SKM-1 treated with dmso at 0.1 percent for 144 hours (cell line): ENCODE results near the gene WDR91.

Source experiments
- DNase-seq: peaks from one replicate; lab custom pipeline; 2025; ENCODE audit not compliant: unreplicated experiment; lab: John Stamatoyannopoulos, UW

WDR91 gene

DNA sequence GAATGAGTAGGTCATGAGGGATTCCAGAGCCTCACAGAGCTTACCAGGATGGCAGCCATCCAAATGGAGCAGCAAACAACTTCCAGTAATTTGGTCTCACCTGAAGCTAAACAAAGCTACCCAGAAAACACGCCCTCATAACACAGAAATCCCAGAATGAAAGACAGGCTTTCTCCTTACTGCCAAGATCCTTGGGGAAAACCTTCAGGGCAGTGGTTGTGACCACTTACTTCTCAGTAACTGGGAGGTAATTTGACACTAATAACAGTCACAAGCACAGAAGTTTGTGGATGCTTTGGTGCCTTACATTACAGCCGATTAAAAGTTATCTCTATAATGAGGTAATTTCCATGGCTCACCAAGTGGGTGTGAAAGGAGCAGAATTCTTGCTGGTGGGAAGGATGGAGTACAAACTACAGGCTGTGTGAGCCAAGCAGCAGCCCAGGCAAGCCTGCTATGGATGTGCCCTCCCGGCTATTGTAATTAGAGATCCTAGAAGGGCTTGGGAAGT is 10.4 kb downstream of the WDR91 start:
- no peak for DNase-seq

DNA sequence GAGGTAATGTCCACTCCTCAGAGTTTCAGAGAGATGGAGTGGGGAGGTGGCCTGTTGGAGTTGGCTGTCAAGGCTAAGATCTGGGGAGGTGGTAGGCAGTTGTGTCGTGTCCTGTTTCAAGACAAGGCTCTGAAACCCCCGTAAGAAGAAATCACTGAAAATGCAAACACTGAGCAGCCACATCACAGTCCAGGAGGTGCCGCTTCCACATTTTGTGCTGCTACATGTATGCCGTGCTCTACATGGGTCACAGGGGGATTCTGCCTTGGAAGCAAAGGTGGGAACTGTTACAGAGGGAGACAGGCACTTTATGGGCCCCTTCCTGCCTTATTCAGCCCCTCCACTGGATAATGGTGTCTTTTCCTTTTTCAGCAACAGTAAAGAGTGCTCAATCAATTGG is 11.9 kb downstream of the WDR91 start:
- DNase-seq = no peak

DNA sequence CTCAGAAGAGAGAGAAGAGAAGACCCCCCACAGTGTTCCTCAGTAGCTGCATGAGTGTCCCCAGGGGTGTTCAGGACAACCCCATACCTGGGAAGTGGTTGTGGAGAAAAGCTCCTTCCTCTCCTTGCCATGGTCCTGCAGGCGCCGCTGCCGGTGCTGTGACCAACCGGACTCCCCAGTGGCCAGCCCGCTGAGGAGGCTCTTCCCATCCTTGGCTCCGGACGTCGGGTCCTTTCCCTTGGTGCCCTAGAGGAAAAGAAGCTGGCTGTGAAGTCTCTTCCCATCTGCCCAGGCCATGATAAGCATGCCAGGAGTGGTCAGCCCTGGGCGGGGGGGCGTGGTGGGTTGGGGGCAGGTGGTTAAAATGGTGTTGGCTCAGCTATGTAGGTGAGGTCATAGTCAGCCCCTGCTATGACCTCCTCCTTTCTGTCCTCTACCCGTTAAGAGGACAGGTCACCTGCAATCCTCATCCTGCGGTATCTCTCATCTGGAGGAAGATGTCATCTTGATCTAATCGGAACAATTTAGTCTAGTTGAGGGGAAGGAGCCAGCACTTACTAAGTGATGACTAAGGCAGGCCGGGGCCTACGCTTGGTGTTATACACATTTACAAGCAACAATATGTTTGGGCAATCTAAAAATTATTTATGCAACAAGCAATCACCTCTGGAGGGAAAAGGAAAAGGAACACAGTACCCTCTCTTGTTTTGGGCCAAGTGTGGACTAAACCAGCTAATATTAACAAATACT is 13.2 kb downstream of the WDR91 start:
- no peak for DNase-seq

DNA sequence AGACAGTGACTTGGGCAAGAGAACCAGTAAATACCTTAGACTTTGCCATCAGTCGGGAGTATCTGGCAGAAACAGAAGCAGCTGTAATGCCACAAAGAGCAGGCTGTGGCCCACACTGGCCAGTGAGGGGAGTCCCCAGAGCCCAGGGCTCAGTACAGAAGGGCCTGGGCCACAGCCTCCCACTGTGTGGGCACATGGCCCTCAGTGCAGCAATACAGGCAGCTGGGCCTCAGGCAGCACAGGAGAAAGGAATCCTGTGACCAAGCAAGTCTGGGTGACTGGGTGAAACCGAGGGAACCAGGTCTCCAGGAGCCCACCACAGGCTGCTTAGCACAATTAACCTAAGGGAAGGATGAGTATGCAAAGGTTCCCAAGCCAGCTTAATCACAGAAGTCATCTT is 14.0 kb downstream of the WDR91 start:
- DNase-seq = no peak

DNA sequence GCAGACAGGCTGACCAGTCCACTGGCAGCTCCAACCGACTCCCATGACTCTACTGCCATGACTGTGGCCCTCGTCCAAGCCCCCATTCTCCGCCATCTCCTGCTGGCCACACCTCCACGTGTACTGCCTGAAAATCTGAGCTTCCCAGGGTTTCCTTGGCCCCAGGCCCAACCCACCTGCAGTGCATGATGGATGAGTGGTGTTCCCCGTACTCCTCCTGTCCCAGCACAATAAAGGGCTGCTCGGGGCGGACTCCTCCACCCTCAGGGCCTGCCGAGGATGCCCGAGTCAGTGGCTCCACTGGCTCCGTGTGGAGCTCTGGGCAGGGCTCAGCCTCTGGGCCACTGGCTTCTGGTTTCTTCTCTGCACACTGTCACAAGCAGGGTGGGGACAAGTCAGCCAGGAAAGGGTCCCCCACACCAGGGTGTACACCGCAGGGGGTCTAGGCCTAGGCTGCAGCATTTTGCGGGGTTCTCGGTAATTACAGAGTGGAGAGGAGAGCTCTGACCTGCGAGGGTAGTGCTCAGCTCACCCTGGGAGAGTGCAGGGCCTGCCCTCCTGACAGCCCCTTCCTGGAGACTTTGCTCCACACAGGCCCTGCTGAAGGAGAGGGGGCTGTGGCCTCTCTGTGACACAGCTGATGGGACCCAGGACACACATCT is 15.2 kb downstream of the WDR91 start:
- DNase-seq = no peak

DNA sequence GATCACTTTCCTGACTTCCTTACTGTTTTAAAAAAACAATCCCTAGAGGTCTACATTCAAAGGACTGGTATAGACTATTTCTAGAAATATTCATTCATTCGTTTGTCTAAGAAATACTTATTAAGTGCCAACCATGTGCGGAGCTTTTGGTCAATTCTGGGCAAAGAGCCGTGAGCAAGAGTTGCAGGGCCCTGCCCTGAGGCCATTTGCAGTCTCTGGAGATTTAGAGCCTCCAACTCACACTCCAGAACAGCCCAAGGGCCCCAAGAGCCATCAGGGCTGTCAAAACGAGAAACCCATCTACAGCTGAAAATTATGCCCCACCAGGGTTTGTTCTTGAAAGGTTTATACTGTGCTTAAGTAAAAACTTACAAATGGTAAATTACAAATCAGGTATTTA is 16.2 kb downstream of the WDR91 start:
- no peak for DNase-seq

DNA sequence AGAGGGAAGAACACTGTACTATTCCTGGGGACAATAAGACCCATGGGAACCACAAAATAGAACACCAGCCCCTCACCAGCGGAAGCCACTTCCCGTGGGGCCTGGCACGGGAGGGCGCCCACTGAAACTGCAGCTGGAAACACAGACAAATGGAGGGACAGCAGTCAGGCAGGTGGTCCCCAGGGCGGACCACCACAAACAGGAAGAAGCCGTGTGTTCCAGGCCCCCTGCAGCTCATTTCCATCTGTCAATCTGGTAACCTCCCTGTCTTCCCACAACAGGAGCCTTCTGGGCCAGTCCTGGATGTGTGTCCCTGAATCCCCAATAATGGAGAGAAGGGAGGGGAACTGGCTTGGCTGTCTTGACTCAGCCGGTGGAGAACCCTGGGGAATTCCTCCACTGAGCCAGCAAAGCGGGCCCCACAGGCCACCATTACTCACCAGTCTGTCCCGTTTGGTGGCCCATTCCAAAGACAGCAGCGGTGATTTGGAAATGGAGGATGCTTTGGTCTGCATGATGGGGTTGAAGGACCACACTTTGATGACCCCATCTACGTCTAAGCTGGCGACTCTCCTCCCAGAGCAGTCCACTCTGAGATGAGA is 16.7 kb downstream of the WDR91 start:
- no peak for DNase-seq

DNA sequence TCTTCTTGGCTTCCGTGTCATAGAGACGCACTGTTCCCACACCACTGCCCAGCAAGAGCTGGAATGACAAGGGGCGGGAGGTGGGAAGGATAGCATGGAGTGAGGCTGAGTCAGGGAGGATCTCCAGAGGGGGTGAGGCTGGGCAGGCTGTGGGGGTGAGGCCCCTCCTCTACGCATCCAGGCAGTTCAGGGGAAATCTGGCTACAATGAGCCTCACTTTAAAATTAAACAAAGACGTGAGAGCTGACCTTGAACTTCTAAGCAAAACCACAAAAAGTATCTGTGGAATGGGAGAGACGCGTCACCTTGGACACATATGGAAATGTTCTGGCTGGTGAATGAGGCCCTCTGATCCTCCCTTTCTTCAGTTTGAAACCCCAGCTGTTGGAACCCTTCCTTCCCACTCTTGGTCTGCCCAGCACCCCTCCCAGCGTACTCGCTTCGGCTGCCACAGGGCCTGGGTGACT is 17.7 kb downstream of the WDR91 start:
- no peak for DNase-seq

DNA sequence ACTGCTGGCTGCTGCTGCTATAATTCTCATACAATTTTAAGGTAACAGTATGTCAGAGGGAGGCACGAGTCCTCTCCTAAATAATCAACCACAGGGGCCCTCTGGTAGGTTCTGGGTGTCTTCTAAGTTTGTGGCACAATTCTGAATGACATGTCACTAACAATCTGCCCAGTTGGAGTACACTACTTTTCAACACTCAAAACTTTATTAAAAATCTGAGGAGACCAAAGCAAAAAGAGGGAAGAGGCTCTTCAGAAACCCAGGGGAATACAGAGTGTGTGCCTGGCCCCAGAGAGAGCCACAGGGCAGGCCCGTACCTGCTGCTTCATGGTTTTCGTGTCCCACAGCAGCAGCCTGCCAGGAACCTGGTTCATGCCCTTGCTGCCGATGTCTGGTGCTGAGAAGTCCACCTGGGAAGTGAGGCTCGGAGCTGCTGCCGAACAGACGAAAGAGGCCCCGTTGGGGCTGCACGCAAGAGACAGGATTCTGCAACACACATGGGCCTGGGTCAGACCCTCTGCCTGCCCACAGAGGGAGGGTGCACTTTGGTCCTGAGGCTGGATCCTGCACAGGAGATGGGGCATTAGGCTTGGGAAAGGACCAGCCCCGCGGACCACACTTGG is 18.3 kb downstream of the WDR91 start:
- no peak for DNase-seq

DNA sequence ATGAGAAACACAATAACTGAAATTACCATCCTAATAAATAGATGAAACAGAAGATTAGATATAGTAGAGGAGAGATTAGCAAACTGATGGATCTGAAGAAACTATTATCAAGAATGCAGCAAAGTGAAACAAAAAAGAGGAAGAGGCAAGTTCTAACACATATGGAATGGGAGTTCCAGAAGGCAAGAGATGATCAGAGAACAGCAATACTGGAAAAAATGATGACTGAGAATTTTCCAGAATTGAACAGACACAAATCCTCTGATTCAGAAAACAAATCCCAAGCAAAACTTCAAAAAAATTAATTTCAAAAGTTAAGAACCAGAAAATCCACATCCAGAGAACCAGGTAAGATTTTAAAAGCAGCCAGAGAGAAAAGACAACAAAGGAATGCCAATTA is 20.6 kb downstream of the WDR91 start:
- no peak for DNase-seq

DNA sequence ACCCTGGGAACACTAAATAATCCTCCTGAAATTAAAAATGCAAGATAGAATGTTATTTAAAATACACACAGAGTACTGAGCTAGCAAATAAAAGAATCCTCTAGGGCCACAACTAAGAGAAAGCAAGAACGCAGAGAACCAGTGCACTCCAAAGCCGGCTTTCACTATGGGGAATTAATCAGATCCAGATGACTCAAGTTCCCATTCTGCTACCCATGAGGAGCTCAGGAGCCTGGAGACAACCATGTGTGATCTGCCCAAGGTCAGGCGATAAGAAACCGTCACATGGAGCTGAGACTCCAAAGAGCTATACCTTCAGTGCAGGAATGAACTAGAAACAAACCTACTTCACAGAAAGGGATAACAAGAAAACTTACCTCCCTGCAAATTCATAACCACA is 21.4 kb downstream of the WDR91 start:
- no peak for DNase-seq

DNA sequence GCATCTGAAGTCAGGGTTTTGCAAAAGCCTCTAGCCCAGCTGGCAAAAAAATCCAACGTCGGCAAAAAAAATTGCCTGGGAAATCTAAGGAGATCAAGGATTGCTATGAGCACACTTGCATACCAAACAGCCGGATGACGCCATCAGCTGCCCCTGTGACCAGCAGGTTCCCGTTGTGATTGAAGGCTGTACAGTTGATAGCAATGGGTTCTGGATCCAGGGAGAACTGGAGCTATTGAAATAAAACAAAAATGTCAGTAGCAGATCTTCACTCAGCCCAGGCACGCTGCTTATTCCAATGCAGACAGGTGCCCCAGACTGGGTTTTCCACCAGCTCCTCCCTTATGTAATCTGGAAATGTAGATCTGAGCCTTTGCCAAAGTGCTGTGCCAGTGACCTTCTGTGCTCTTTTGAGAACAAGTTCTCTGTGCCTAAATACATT is 22.1 kb downstream of the WDR91 start:
- no peak for DNase-seq

DNA sequence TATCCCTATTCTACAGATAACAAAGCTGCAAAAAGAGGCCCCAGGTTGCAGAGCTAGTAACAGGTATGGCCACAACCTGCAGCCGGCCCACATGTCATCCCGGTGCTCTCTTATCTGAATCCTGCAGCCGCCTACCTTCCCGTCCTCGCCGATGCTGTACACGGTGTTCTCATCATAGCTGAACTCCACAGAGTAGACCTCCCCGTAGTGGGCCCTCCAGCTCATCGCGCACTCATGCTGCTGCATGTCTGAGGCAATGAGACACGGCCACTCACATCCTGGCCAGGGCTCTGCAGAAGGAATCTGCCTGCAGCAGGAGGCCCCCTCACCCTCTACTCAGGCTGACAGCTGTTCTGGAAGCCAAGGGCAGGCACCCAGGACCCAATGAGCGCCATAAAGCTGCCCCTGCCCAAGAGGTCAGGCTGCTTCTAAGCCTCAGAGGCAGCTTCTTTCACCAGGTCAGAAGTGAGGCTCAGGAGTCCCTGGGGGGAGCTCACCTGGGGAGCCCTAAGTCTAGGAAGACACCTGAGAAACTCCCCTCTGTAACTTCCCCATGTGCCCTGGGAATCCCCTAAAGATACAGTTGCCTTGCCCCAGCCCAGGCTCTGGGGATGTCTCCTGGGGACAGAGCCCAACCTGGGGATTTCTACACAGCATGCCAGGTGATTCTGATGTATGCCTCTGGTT is 22.9 kb downstream of the WDR91 start:
- DNase-seq = no peak

DNA sequence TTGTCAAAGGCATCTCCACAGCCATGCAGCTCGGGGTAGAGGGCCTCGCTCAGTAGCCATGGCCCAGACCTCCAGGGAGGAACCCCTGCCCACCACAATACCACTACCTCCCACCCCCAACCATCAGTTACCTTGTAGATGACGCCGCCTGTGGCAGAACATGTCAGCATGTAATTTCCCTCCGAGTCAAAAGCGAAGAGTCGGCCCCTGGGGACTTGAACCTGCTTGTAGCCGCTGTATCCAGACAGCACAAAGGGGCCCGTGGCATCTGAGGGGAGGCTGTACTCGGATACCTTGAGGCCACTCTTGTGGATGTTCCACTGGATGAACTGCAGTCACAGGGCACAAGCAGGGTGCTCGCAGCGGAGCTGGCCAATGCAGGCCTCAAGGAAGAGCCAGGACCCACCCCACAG is 24.5 kb downstream of the WDR91 start:
- DNase-seq = no peak

DNA sequence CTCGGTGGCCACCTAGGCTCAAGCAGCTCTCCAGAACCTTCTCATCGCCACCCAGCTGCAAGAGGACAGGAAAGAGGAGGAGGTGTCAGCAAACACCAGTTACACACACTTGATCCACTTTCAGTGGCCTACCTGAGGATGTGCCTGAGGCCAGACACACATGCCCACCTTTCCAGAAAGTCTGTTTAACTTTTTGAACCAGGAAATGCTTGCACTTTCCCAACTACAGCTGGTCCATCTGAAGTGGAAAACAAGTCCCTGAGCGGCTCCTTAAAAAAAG is 25.1 kb downstream of the WDR91 start:
- no peak for DNase-seq

DNA sequence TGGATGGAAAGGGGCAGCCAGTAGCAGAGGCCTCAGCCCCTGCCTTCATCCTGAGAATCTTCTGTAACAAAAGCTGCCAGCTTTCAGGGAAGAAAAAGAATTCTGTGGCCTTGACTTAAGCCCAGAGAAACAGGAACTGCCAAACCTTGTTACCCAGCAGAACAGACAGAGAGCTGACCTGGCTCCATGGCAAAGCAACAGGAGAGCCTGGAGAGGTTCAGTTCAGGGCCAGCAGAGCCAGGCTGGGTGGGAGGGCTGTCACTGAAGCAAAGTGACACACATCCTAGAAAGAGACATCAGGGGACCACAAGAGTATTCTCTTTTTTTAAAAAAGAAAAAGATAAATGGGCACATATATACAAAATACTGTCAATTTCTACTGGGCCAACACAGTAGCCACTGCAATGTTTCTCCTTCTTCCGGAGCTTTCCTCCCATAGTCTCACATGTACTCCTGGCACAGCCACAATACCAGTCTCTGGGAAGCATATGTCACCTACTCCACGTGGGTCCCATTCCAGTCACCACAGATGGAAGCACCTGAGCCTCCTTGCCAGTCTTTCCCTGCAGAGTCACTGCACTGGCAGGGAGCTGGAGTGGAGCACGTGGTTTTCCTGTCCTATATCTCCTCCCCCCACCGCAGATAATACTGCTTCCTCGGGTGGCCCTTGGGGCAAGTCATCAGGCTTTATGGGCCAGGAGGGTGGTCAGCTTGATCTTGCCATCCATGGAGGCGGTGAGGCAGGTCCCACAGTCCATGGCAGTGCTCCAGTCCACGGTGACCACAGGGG is 25.7 kb downstream of the WDR91 start:
- no peak for DNase-seq

DNA sequence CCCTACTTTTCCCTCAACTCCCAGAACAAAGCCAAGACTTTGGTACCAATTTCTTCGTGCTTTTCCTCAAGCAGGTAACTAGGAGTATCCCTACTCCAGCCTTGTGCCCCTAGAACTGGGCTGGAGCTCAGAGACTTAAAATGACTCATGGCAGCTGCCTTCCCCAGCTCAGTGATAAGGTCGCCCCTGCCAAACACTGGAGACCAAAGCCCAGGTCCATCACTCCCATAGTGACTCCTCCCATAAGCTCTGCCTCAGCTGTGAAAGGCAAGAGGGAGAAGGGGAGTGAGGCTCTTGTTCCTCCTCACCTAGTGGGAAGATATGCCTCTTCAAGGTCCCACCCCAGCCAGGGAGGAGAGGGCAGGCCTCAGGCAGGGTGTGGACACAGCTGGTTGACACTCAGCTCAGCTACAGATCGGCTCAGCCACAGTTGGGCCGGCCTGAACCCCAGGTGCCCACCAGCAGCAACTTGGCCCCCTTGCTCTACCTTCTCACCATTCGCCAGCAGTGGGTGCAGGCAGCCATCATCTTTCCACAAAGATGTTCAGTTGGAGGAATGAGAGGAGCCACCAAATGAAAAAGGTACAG is 27.0 kb downstream of the WDR91 start:
- DNase-seq = no peak

DNA sequence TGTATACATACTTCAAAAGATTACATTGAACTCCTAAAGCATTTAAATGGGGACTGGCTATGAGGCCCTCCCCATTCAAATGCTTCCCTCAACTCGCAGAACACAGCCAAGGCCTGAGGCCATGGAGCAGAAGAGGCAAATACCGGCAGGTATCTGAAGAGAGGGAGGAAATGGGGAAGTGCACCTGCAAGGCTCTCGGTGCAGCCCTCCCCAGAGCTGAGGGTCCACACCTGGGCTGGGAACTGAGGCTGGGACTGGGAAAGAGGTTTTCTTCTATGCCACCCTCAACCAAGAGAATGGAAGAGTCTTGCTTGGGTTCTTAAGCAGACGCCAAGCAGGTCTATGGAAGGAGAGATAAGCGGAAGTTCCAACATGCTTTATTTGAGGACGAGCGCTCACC is 27.8 kb downstream of the WDR91 start:
- DNase-seq = no peak

DNA sequence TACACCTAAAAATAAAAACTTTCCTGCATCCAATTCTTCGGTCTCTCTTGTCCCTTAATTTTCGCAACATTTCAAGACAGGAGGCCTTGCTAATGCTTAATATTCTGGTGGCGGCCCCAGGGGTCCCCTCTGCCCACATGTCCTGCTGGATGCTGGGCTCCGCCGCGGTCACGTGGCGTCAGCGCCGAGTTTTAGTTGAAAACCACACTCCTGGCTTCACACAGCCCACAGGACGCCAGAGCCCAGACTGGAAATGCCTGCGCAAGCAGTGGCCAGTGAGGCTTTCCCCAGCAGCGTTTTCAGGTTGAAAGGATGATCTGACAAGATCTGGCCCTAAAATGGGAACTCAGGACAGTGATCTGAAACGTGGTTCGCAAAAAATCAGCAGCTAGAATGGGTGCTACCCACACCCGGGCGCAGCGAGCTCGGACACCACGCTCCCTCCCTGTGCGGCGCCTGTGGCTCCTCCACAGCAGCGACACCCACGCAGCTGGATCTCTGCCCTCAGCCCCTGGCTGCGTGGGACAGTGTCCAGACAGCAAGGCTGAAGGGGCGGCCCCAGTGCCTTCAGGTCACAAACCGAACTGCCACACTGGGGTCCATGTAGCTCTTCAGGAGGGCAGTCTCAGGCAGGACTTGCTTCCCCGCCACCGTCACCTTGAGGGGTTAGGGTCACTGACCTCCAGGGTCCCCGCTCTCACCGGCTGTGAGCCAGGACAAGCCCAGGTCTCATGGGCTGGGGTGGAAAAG is 29.2 kb downstream of the WDR91 start:
- no peak for DNase-seq
